ENCODE measurements around the gene RSAD1. TPM values are rescaled to one million over a fixed set of nuclear protein-coding genes. Genes with fewer than 3 reads are reported as not detected.

RSAD1 gene
- total RNA-seq, 1 donor from 2014 or later, result 53.4 TPM

GRCh38 chr17:50524838-50525237 lies 46.2 kb downstream of the RSAD1 start:
- no peaks in the 10 kb centered on the region for H3K4me1 Mint-ChIP-seq (ENCODE audit: low read depth)
- no peaks in the 10 kb centered on the region for H3K36me3 Mint-ChIP-seq (ENCODE audit: low read depth)
- no peak for DNase-seq (ENCODE audit: low spot score)
- intact Hi-C loops (cut with micrococcal nuclease), result no loop called here
- H3K27me3 Mint-ChIP-seq (ENCODE audit: insufficient read depth), result peaks cover 5% of the 10 kb centered on the region
- no peaks in the 10 kb centered on the region for H3K9me3 Mint-ChIP-seq
- H3K4me3 Mint-ChIP-seq, result no peak overlapping the region
- H3K27ac Mint-ChIP-seq, result no peak overlapping the region

GRCh38 chr17:50527155-50527762 lies 48.6 kb downstream of the RSAD1 start:
- no peaks in the 10 kb centered on the region for H3K9me3 Mint-ChIP-seq
- no peaks in the 10 kb centered on the region for H3K4me1 Mint-ChIP-seq (ENCODE audit: low read depth)
- H3K27me3 Mint-ChIP-seq (ENCODE audit: insufficient read depth), result peaks cover 21% of the 10 kb centered on the region
- H3K27ac Mint-ChIP-seq, result no peak overlapping the region
- intact Hi-C loops (cut with micrococcal nuclease), result no loop called here
- no peak for DNase-seq (ENCODE audit: low spot score)
- no peak overlapping the region for H3K4me3 Mint-ChIP-seq
- no peaks in the 10 kb centered on the region for H3K36me3 Mint-ChIP-seq (ENCODE audit: low read depth)

- peaks cover 27% of the 10 kb centered on the region for H3K27me3 Mint-ChIP-seq (ENCODE audit: insufficient read depth)
- H3K4me1 Mint-ChIP-seq (ENCODE audit: low read depth), result no peaks in the 10 kb centered on the region
- no peak overlapping the region for H3K27ac Mint-ChIP-seq
- H3K36me3 Mint-ChIP-seq (ENCODE audit: low read depth), result no peaks in the 10 kb centered on the region
- H3K9me3 Mint-ChIP-seq, result no peaks in the 10 kb centered on the region
- no peak for DNase-seq (ENCODE audit: low spot score)
- H3K4me3 Mint-ChIP-seq, result no peak overlapping the region
- intact Hi-C loops (cut with micrococcal nuclease), result no loop called here
Observed at GRCh38 chr17:50527949-50528474, 49.4 kb downstream of the RSAD1 start.

- intact Hi-C loops (cut with micrococcal nuclease), result no loop called here
- peaks cover 4% of the 10 kb centered on the region for H3K4me1 Mint-ChIP-seq (ENCODE audit: low read depth)
- peaks cover 41% of the 10 kb centered on the region for H3K27me3 Mint-ChIP-seq (ENCODE audit: insufficient read depth)
Observed at GRCh38 chr17:50529849-50530248, 51.2 kb downstream of the RSAD1 start.

GRCh38 chr17:50531428-50532025 lies 52.9 kb downstream of the RSAD1 start:
- intact Hi-C loops (cut with micrococcal nuclease), result no loop called here
- no peak overlapping the region for H3K27ac Mint-ChIP-seq
- no peaks in the 10 kb centered on the region for H3K9me3 Mint-ChIP-seq
- peaks cover 2% of the 10 kb centered on the region for H3K36me3 Mint-ChIP-seq (ENCODE audit: low read depth)
- H3K4me3 Mint-ChIP-seq, result no peak overlapping the region
- DNase-seq (ENCODE audit: low spot score), result no peak
- H3K27me3 Mint-ChIP-seq (ENCODE audit: insufficient read depth), result peaks cover 47% of the 10 kb centered on the region
- H3K4me1 Mint-ChIP-seq (ENCODE audit: low read depth), result peaks cover 4% of the 10 kb centered on the region

More at GRCh38 chr17:50529849-50530248, 51.2 kb downstream of the RSAD1 start:
- Mint-ChIP-seq H3K36me3 (ENCODE audit: low read depth) (no peaks in the 10 kb centered on the region), H3K4me3 (no peak overlapping the region), H3K9me3 (no peaks in the 10 kb centered on the region), H3K27ac (no peak overlapping the region)
- DNase-seq (ENCODE audit: low spot score), result no peak

- intact Hi-C loops (cut with micrococcal nuclease), result no loop called here
- Mint-ChIP-seq H3K4me1 (ENCODE audit: low read depth) (peaks cover 4% of the 10 kb centered on the region), H3K4me3 (no peak within 1 kb of the TSS), H3K27ac (no peak within 1 kb of the TSS), H3K36me3 (ENCODE audit: low read depth) (peaks cover 2% of the 10 kb centered on the region), H3K9me3 (no peaks in the 10 kb centered on the region), H3K27me3 (ENCODE audit: insufficient read depth) (peaks cover 47% of the 10 kb centered on the region)
- DNase-seq (ENCODE audit: low spot score), result no peak
Observed at GRCh38 chr17:50532452-50533024, 53.9 kb downstream of the RSAD1 start, which contains the start of gene EPN3. EPN3 (plus strand) TSS chr17:50532735; CDS start chr17:50536557, 3,822 bp downstream.

- no peak overlapping the region for H3K4me3 Mint-ChIP-seq
Observed at GRCh38 chr17:50533185-50533584, 54.5 kb downstream of the RSAD1 start.

GRCh38 chr17:50533720-50534148 lies 55.1 kb downstream of the RSAD1 start:
- no peak overlapping the region for H3K4me3 Mint-ChIP-seq
- peaks cover 47% of the 10 kb centered on the region for H3K27me3 Mint-ChIP-seq (ENCODE audit: insufficient read depth)
- H3K27ac Mint-ChIP-seq, result no peak overlapping the region
- no peak for DNase-seq (ENCODE audit: low spot score)
- peaks cover 4% of the 10 kb centered on the region for H3K4me1 Mint-ChIP-seq (ENCODE audit: low read depth)
- H3K36me3 Mint-ChIP-seq (ENCODE audit: low read depth), result peaks cover 2% of the 10 kb centered on the region
- H3K9me3 Mint-ChIP-seq, result no peaks in the 10 kb centered on the region
- intact Hi-C loops (cut with micrococcal nuclease), result no loop called here

More at GRCh38 chr17:50533185-50533584, 54.5 kb downstream of the RSAD1 start:
- H3K36me3 Mint-ChIP-seq (ENCODE audit: low read depth), result peaks cover 2% of the 10 kb centered on the region
- no peak for DNase-seq (ENCODE audit: low spot score)
- H3K4me1 Mint-ChIP-seq (ENCODE audit: low read depth), result peaks cover 4% of the 10 kb centered on the region
- H3K27me3 Mint-ChIP-seq (ENCODE audit: insufficient read depth), result peaks cover 47% of the 10 kb centered on the region
- no peaks in the 10 kb centered on the region for H3K9me3 Mint-ChIP-seq
- intact Hi-C loops (cut with micrococcal nuclease), result no loop called here
- no peak overlapping the region for H3K27ac Mint-ChIP-seq

- H3K36me3 Mint-ChIP-seq (ENCODE audit: low read depth), result peaks cover 2% of the 10 kb centered on the region
- peaks cover 4% of the 10 kb centered on the region for H3K4me1 Mint-ChIP-seq (ENCODE audit: low read depth)
- H3K9me3 Mint-ChIP-seq, result no peaks in the 10 kb centered on the region
- no peak overlapping the region for H3K27ac Mint-ChIP-seq
- DNase-seq (ENCODE audit: low spot score), result no peak
- intact Hi-C loops (cut with micrococcal nuclease), result no loop called here
- H3K27me3 Mint-ChIP-seq (ENCODE audit: insufficient read depth), result peaks cover 44% of the 10 kb centered on the region
- no peak overlapping the region for H3K4me3 Mint-ChIP-seq
Observed at GRCh38 chr17:50534222-50534978, 55.7 kb downstream of the RSAD1 start.

- Mint-ChIP-seq H3K9me3 (no peaks in the 10 kb centered on the region), H3K27me3 (ENCODE audit: insufficient read depth) (peaks cover 47% of the 10 kb centered on the region), H3K4me3 (no peak overlapping the region), H3K36me3 (ENCODE audit: low read depth) (peaks cover 2% of the 10 kb centered on the region), H3K27ac (no peak overlapping the region), H3K4me1 (ENCODE audit: low read depth) (peaks cover 4% of the 10 kb centered on the region)
- intact Hi-C loops (cut with micrococcal nuclease), result no loop called here
- no peak for DNase-seq (ENCODE audit: low spot score)
Observed at GRCh38 chr17:50534979-50535326, 56.3 kb downstream of the RSAD1 start.

GRCh38 chr17:50535407-50535806 lies 56.7 kb downstream of the RSAD1 start:
- Mint-ChIP-seq H3K27me3 (ENCODE audit: insufficient read depth) (peaks cover 47% of the 10 kb centered on the region), H3K36me3 (ENCODE audit: low read depth) (peaks cover 2% of the 10 kb centered on the region), H3K27ac (no peak overlapping the region), H3K9me3 (no peaks in the 10 kb centered on the region), H3K4me3 (no peak overlapping the region), H3K4me1 (ENCODE audit: low read depth) (peaks cover 4% of the 10 kb centered on the region)
- no peak for DNase-seq (ENCODE audit: low spot score)
- intact Hi-C loops (cut with micrococcal nuclease), result no loop called here
